Ishikawa (cell line): ENCODE data around the gene TACC2.

Source experiments
- CEBPB ChIP-seq: IDR thresholded peaks from 2 replicates; pipeline ENCODE4 v1.6.1; 2012
- CREB1 ChIP-seq: IDR thresholded peaks from 2 replicates; pipeline ENCODE4 v1.6.1; 2012; ENCODE audit warnings: low read depth
- RAD21 ChIP-seq: IDR thresholded peaks from 2 replicates; pipeline ENCODE4 v1.6.1; 2012; ENCODE audit warnings: low read depth
- TAF1 ChIP-seq: IDR thresholded peaks from 2 replicates; pipeline ENCODE4 v1.6.1; 2012; ENCODE audit warnings: low read depth, mild to moderate bottlenecking
- TCF12 ChIP-seq: IDR thresholded peaks from 2 replicates; pipeline ENCODE4 v1.6.1; 2012; ENCODE audit warnings: low read depth
- YY1 ChIP-seq: IDR thresholded peaks from 2 replicates; pipeline ENCODE4 v1.6.1; 2012; ENCODE audit warnings: low read depth
- TF ChIP-seq, protein P1 (sequence below): IDR thresholded peaks from 2 replicates; pipeline ENCODE4 v1.6.1; 2012
- TF ChIP-seq, protein P2 (sequence below): IDR thresholded peaks from 2 replicates; pipeline ENCODE4 v1.6.1; 2012; ENCODE audit warnings: low read depth, mild to moderate bottlenecking
- TF ChIP-seq, protein P3 (sequence below): IDR thresholded peaks from 2 replicates; pipeline ENCODE4 v1.6.1; 2012

DNA sequence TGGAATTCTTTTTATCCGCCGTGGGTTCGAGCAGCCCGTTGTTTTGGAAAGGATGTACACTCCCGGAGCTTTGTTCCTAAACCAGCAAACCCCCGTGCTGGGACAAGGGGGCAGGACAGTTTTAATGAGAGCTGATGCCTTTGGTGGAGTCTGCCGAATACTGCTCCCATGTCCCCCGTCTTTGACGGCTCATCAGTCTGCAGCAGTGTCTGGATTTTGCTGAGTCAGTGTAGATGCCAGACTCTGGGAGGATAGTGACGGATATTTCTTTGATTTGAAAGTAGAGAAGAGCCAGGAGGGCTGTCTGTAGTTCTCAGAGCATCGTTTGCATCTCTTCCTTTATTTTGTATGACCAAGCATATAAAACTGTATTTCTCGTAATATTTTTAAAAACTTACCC, 207.3 kb downstream of the TACC2 start:
- TF ChIP-seq, protein P1, sequence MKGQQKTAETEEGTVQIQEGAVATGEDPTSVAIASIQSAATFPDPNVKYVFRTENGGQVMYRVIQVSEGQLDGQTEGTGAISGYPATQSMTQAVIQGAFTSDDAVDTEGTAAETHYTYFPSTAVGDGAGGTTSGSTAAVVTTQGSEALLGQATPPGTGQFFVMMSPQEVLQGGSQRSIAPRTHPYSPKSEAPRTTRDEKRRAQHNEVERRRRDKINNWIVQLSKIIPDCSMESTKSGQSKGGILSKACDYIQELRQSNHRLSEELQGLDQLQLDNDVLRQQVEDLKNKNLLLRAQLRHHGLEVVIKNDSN: no peak
- TF ChIP-seq CEBPB: no peak
- no peak for TF ChIP-seq TCF12
- no peak for TF ChIP-seq TAF1
- TF ChIP-seq, protein P2, sequence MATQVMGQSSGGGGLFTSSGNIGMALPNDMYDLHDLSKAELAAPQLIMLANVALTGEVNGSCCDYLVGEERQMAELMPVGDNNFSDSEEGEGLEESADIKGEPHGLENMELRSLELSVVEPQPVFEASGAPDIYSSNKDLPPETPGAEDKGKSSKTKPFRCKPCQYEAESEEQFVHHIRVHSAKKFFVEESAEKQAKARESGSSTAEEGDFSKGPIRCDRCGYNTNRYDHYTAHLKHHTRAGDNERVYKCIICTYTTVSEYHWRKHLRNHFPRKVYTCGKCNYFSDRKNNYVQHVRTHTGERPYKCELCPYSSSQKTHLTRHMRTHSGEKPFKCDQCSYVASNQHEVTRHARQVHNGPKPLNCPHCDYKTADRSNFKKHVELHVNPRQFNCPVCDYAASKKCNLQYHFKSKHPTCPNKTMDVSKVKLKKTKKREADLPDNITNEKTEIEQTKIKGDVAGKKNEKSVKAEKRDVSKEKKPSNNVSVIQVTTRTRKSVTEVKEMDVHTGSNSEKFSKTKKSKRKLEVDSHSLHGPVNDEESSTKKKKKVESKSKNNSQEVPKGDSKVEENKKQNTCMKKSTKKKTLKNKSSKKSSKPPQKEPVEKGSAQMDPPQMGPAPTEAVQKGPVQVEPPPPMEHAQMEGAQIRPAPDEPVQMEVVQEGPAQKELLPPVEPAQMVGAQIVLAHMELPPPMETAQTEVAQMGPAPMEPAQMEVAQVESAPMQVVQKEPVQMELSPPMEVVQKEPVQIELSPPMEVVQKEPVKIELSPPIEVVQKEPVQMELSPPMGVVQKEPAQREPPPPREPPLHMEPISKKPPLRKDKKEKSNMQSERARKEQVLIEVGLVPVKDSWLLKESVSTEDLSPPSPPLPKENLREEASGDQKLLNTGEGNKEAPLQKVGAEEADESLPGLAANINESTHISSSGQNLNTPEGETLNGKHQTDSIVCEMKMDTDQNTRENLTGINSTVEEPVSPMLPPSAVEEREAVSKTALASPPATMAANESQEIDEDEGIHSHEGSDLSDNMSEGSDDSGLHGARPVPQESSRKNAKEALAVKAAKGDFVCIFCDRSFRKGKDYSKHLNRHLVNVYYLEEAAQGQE: no peak
- TF ChIP-seq, protein P3, sequence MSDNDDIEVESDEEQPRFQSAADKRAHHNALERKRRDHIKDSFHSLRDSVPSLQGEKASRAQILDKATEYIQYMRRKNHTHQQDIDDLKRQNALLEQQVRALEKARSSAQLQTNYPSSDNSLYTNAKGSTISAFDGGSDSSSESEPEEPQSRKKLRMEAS: no peak
- TF ChIP-seq CREB1: no peak
- no peak for TF ChIP-seq RAD21
- no peak for TF ChIP-seq YY1
